Ovary (tissue), 9 donors: Measurements from ENCODE around the gene DRD3. TPM values are rescaled to one million over a fixed set of nuclear protein-coding genes. Genes with fewer than 3 reads are reported as not detected.

ENCODE experiments used
- DNase-seq, 5 donors: peaks; one replicate each; pipeline ENCODE4 v3.0.0-alpha.2; 2019 to 2020
- H3K27ac ChIP-seq, 2 donors: fragments of 200-600 bp; one replicate each; pipeline versions ENCODE4 v1.5.1 to v1.8.0; 2019 to 2022
- H3K27me3 ChIP-seq: fragments of 200-600 bp; one replicate; pipeline ENCODE4 v1.8.0; 2022
- H3K36me3 ChIP-seq: fragments of 200-600 bp; sonication (generic); one replicate; pipeline ENCODE4 v1.5.1; 2019
- H3K4me1 ChIP-seq: one replicate; pipeline ENCODE4 v1.8.1; 2013; ENCODE audit warnings: mild to moderate bottlenecking, moderate library complexity; ENCODE audit not compliant: insufficient read depth
- H3K4me3 ChIP-seq: fragments of 200-600 bp; sonication (generic); one replicate; pipeline ENCODE4 v1.5.1; 2017
- H3K9me3 ChIP-seq, 2 donors: fragments of 200-600 bp in 1 of 2; sonication (generic) in 1 of 2; one replicate each; pipeline versions ENCODE4 v1.5.1 to v1.8.1; 2013 to 2019; ENCODE audit warnings: mild to moderate bottlenecking in 1 of 2, moderate library complexity in 1 of 2
- CTCF ChIP-seq, 3 donors: fragments of 450-650 bp in 2 of 3; fragments of 200-600 bp in 1 of 3; IDR thresholded peaks; one replicate each; pipeline versions ENCODE4 v1.5.1 to v1.8.0; 2016 to 2022; ENCODE audit warnings: antibody characterized with exemption in 3 of 3, mild to moderate bottlenecking in 1 of 3
- EP300 ChIP-seq: sonication (generic); formaldehyde crosslinking; IDR thresholded peaks from one replicate; pipeline ENCODE4 v1.6.1; 2017; ENCODE audit warnings: antibody characterized with exemption
- POLR2A ChIP-seq: fragments of 450-650 bp; IDR thresholded peaks from one replicate; pipeline ENCODE4 v1.6.1; 2017; ENCODE audit warnings: antibody characterized with exemption, mild to moderate bottlenecking, moderate library complexity
- WGBS, 3 donors: extraction: QIAGEN DNeasy Blood & Tissue Kit in 1 of 3; methylation state at CpG; one replicate each; pipeline versions ENCODE4 v1.1.5 to v1.1.7; 2013 to 2017; 5-methylcytosine and 5-hydroxymethylcytosine counted together
- intact Hi-C, 4 donors: fragments of 100-400 bp; cut with DNase I; formaldehyde crosslinking; loops; one replicate each; pipeline versions ENCODE4 v1.11.0 to v1.15.1; 2022 to 2023
- polyA plus RNA-seq, 2 donors: library from polyadenylated mRNA; stranded (reverse); fragments of 200-250 nt in 1 of 2; fragments of 350-450 nt in 1 of 2; fragmentation: Illumina TruSeq in 1 of 2; extraction: RNeasy Lipid Tissue Mini Kit (QIAGEN cat#74804) in 1 of 2; gene quantifications; one replicate each; pipeline ENCODE4 v1.2.3, GENCODE V29; 2013 to 2014
- total RNA-seq, 7 donors: library from RNA; depleted of rRNA in 2 of 7; stranded (reverse); fragments of >200 nt in 2 of 7; fragmentation: NEBNext Ultra II Directional in 3 of 7; extraction: Animal tissue kit (Norgen Biotek cat#: 25700) in 3 of 7; gene quantifications; one replicate each; pipeline versions ENCODE4 v1.1.0 to v1.2.4, GENCODE V29; 2016 to 2023
- donor health status: DM: no; HTN: no; CAD: no; lungs with moderate emphysema.
- donor health status: DM: no; HTN: no; CAD: no.
- donor health status: Bipolar disorder and iron deficiency.
- donor health status: DM: yes; HTN: yes; CAD: no.
- donor health status: DM: no; HTN: no; CAD: no.
- donor health status: DM: yes; HTN: yes; CAD: no.

The DRD3 gene
- total and polyA plus RNA-seq, 9 donors, result not detected

GRCh38 chr3:114221881-114222264, 43.0 kb upstream of the DRD3 start:
- no peak overlapping the region for H3K27ac ChIP-seq
- H3K4me3 ChIP-seq, result no peak overlapping the region
- no peak for DNase-seq
- H3K27me3 ChIP-seq, result no peaks in the 10 kb centered on the region
- H3K9me3 ChIP-seq, result no peaks in the 10 kb centered on the region
- no peaks in the 10 kb centered on the region for H3K4me1 ChIP-seq
- TF ChIP-seq CTCF (IDR thresholded peaks at IDR 0.05) (no peak), EP300 (no peak), POLR2A (no peak)
- intact Hi-C loops, result no loop called here
- no peaks in the 10 kb centered on the region for H3K36me3 ChIP-seq
- 83 to 94% (median 85%) methylated on average over 1 of the region's 1 CpG for WGBS, 3 donors

DNA sequence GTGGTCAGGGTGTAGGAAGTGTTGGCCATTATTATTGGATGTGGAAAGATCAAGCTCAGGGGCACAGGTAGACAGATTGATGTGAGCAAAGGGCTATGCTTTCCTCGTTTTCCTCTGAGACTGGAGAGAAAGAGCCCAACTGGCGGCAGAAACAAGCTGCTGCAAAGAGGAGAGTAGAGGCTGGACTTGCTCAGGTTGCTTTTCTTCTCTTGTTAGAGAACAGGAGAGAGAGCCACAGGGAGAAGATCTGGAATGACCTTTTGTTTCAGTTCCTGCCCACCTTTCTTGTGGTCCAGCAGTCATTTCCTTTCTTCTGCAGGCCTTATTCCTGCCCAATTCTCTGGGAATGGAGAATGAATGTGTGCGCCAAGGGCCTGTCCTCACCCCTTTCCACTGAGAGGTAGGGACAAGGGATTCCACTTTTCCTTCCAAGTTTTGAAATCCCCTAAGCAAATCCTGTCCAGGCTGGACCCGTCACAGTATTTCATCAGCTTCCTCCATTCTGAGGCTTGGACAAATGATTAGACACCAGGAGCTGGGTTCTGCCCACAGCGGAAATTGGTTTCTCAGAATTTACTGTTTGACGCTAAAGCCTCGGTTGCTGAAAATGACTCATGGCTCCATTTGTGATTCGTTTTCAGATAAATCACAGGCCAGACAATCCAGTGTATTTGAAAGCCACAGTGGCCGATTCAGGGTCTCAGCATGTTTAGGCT, 42.5 kb upstream of the DRD3 start:
- no peak overlapping the region for H3K27ac ChIP-seq
- no peak for DNase-seq
- intact Hi-C loops, result no loop called here

GRCh38 chr3:114219741-114220140, 40.9 kb upstream of the DRD3 start:
- intact Hi-C loops, result no loop called here
- Histone ChIP-seq H3K4me3 (no peak overlapping the region), H3K4me1 (no peaks in the 10 kb centered on the region), H3K27ac (no peak overlapping the region), H3K27me3 (no peaks in the 10 kb centered on the region), H3K9me3 (no peaks in the 10 kb centered on the region), H3K36me3 (no peaks in the 10 kb centered on the region)
- 25 to 50% (median 31%) methylated on average over 2 of the region's 2 CpGs for WGBS, 3 donors
- TF ChIP-seq CTCF (IDR thresholded peaks at IDR 0.05) (no peak), POLR2A (no peak), EP300 (no peak)
- DNase-seq, result no peak

More for the DNA sequence above, 42.5 kb upstream of the DRD3 start:
- no peaks in the 10 kb centered on the region for H3K4me1 ChIP-seq
- H3K27me3 ChIP-seq, result no peaks in the 10 kb centered on the region
- TF ChIP-seq EP300 (no peak), POLR2A (no peak), CTCF (IDR thresholded peaks at IDR 0.05) (no peak)
- no peaks in the 10 kb centered on the region for H3K36me3 ChIP-seq
- WGBS, 3 donors, result 85 to 89% (median 85%) methylated on average over 9 of the region's 9 CpGs
- no peak overlapping the region for H3K4me3 ChIP-seq
- H3K9me3 ChIP-seq, result no peaks in the 10 kb centered on the region

- Histone ChIP-seq H3K36me3 (no peaks in the 10 kb centered on the region), H3K9me3 (no peaks in the 10 kb centered on the region), H3K27me3 (no peaks in the 10 kb centered on the region), H3K27ac (no peak overlapping the region), H3K4me1 (no peaks in the 10 kb centered on the region), H3K4me3 (no peak overlapping the region)
- TF ChIP-seq POLR2A (no peak), EP300 (no peak), CTCF (IDR thresholded peaks at IDR 0.05) (no peak)
- no peak for DNase-seq
- 84 to 87% (median 85%) methylated on average over 12 of the region's 12 CpGs for WGBS, 3 donors
- intact Hi-C loops, result no loop called here
These were observed 39.8 kb upstream of the DRD3 start for GRCh38 chr3:114218578-114219185.
